HG02798 (cell line): ENCODE measurements around the gene MRTFB.

ENCODE experiments used
- ATAC-seq: cut with Tn5 transposase; IDR thresholded peaks from one replicate; pipeline ENCODE4 v1.9.1; 2021; ENCODE audit warnings: mild to moderate bottlenecking; ENCODE audit not compliant: unreplicated experiment, poor library complexity

The MRTFB gene

DNA sequence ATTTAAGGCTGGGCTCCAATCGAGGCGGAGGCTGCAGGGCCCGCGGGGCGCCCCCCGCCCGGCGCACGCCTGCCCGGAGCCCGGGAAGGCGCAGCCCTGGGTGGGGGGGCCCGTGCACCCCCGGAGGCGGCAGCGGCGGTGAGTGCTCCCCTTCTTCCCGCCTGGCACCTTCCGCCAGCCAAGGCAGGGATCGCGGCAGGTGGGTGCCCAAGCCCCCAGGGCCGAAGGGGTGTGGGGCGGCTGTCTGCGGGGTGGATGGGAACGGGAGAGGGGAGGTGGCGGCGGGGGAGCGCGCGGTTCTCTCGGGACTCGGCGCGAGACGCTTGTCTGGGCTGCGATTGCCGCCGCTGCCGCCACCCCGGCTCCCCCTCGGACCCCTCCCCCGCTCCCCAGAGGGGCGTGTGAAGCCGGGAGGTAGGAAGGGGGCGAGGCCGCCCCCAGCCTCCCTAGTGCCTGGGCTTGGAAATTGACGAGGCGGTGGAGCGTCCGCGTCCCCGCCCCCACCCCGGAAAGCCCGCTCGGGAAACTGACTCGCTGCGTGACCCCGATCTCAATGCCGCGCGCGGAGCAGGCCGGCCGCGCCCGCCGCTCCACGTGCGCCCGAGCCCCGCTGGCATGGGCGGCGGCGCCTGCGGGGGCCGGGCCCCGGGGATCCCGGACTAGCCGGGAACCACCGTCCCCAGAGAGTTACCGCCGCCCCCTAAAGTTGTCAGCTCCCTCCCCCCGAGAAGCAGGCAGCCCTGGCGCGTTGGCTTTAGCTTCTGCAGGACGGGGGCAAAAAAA lies 231.5 kb downstream of the MRTFB start:
- peak; percentile 34 for ATAC-seq

DNA sequence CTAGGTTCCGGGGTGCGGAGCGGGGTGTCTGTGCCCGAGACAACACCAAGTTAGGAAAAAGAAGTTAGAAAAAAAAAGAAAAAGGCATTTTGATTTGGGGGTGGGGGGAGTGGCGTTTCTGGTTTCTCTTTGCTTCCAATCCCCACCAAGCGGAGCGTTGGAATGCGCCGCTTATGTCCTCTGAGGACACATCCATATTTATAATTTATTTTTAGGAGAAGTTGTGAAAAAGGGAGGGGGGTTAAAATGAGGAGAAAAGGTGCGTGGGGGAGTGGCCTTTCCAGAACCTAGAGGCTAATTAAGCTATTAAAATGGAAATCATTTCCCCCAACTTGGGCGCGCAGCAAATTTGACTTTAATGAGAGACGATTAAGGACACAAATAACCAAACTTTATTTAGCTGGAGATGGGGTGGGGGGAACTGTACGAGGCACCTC lies 232.1 kb downstream of the MRTFB start:
- no peak for ATAC-seq

DNA sequence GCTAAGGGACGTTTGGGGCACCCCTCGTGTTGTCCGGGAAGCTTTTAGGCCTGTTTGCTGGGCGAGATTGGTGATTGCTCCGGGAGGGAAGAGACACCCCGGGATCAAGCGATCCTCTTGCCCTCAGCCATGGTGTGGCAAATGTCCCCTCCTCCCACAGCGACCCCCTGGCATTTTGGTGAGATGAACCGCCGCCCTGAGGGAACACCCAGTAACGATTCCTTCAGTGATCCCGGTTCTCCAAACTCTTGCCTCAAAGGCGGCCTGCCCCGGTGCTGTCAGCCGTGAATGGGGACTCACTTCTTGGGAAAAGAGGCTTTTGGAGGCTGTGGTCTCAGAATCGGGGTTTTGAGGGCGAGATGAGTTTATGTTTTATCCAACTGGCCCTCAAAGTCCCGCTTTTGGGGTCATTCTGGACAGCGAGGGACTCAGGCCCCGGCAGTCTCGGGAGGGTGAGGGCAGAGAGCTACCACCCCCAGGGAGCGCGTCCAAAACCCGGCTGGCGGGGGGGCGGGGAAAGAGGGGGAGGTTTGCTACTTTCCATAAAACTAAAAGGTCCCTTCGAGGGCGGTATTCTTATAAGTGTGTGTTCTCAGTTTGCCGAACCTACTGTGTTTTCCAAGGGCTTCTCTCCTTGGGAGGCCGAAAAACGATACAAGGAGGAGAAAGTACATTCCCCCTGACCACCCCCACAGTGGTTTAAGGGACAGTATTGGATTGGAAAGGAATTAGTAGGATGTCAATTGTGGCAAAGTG lies 232.7 kb downstream of the MRTFB start:
- ATAC-seq = no peak

DNA sequence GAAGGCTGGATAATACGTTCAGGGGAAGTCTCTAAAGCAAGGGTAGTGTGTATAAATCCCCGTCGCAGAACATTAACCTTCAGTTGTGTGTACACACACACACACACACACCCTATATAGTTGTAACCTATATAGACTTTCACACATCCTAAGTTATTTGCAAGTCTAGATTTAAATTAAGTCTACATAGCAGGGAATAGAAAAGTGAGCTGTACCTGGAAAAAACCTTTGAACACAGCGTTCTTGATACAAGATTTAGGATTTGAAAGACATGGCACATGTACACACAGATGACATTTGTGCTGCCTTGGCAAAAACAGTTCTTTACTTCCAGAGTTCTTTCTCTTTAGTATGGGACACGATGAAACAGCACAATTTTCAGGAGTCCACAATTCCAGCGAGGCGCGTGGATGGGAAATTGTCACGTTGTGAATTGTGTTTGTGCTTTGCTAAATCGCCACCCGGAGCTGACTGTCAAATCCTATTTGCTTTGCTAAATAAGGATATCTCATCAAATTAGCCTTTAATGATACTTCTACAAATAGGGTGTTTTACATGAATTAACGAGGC lies 233.9 kb downstream of the MRTFB start:
- ATAC-seq = no peak

GRCh38 chr16:14306485-14307058 lies 235.5 kb downstream of the MRTFB start:
- ATAC-seq = no peak

DNA sequence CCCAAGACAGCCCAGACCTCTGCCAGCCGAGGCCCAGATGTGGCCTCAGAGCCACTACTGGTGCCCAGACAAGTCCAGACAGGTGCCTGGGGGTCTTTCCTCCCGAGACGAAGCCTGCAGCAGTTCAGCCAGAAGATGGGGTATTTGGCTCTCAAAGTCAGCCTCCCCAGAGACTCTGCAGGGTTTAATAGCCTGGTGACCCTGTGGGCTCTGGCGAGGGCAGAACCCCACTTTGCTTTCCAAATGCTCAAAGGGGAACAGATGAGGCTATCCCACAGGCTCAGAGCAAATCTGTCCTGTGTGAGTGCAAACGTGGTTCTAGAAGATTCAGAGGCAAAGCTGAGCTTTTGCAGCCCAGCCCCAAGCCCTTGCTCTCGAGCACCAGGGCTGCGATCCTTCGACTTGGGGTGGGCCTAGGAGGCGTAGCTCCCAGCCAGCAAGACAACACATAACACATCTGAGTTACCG lies 236.0 kb downstream of the MRTFB start:
- no peak for ATAC-seq

- no peak for ATAC-seq
Observed at GRCh38 chr16:14307527-14308367, 236.6 kb downstream of the MRTFB start.

GRCh38 chr16:14308368-14308723 lies 237.2 kb downstream of the MRTFB start:
- no peak for ATAC-seq

GRCh38 chr16:14309001-14309886 lies 238.1 kb downstream of the MRTFB start:
- ATAC-seq = no peak

DNA sequence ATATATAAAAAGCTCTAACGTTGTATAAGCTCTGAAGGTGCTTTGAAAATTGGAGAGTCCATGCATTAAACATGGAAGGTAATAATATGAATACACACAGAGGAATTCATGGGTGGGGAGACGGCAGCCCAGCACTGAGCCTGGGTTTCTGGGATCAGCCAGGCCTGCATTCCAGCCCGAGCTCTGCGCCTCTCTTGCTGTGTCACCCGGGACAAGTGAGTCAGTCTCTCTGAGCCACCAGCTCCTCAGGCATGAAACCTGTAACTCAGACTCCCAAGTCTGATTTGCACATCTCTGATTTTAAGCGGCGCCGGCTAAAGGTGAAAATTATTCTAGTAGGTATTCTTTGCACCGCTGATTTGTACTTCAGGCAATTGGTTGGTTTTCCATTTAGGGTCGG lies 238.8 kb downstream of the MRTFB start:
- no peak for ATAC-seq

DNA sequence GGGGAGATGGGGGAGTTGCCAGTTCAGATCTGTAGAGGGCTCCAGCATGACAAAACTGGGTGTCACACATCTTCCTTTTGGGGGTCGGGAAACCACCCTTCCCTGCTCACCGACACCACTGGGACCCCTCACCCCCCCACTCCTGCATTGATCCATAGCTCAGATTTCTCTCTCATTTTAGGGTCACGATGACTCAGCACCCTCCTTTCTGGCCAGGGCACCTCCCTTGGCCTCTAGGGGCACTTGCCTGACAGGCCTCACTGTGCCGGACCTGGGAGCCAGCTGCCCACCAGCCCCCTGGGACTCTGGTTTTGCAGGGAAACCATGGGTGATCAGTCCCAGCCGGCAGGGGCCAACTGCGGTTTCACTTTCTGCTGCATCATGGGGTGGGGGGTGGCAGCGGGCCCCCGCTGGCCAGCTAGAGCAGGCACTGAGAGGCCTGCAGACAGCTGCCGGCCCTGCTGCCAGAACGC lies 239.4 kb downstream of the MRTFB start:
- peak; percentile 67 for ATAC-seq

DNA sequence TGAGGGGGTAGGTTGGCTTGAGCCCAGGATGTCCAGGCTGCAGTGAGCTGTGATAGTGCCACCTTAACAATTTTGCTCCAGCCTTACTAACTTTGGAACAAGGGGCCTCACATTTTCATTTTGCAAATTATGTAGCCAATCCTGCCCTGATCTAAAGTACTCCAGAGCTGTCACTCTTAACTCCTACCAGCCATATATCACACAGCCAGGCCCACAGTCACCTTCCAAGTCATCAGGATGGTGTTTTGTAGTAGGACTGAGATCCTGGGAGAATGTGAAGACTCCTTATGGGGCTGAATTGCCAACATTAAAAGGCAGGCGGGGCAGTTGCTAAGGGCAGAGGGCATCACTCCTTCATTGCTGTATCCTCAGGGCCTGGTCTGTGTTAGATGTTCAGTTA lies 243.0 kb downstream of the MRTFB start:
- no peak for ATAC-seq

DNA sequence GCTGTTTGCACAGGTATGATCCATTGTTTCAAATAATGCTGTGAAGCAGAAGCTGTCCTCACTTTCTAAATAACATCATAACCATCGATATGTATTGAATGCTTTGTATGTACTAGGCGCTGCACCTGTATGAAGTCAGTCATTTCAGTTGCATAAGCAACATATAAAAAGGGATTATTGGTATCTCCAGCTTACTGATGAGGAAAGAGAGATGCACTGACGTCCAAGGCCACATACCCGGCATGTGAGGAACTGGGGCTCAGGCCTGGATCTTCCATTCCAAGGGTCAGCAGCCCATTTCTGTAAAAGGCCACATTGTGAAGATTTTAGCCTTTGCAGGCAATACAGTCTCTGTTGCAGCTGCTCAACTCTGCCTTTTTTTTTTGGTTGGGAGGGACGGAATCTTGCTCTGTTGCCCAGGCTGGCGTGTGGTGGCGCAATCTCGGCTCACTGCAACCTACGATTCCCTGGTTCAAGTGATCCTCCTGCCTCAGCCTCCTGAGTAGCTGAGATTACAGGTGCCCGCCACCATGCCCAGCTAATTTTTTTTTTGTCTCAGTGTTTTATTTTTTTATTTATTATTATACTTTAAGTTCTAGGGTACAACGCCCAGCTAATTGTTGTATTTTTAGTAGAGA lies 244.7 kb downstream of the MRTFB start:
- no peak for ATAC-seq
